Measurements from ENCODE around the gene DSCAM.

DNA sequence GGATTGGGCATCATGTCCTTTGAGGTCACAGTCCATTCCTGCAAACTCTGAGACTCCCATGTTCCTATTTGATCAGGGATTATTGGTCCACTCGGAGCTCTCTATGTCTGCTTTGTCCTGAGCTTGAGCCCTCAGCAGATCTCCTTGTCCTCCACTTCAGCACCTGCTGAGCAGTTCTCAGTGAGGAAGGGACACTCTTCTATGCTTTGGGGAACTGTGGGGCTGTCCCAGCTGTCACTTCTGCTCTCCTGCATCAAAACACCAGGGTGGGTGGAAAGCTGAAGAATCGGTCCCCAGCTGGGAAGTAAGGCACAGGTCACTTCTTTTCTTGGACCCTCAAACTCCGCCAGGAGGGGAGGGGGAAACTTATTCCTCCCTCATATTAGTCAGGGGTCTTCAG lies 880.2 kb downstream of the DSCAM start:
- TF ChIP-seq EZH2 (IDR thresholded peaks at IDR 0.05; ENCODE audit: insufficient read depth, poor library complexity, severe bottlenecking) (no peak), EZH2phosphoT487 (IDR thresholded peaks at IDR 0.05; ENCODE audit: insufficient read depth, low read depth) (no peak)
